Measurements from ENCODE around the gene TMED6.

GRCh38 chr16:69316595-69317034 lies 35.0 kb downstream of the TMED6 start:
- TF ChIP-seq CTCF (IDR thresholded peaks at IDR 0.05; ENCODE audit: insufficient read depth, low read length, poor library complexity, severe bottlenecking) = no peak
- TF ChIP-seq EZH2phosphoT487 (conservative IDR thresholded peaks at IDR 0.05; ENCODE audit: low read length) = no peak

All from SU-DHL-6 (cell line).